ENCODE measurements around the gene OTOP3.

DNA sequence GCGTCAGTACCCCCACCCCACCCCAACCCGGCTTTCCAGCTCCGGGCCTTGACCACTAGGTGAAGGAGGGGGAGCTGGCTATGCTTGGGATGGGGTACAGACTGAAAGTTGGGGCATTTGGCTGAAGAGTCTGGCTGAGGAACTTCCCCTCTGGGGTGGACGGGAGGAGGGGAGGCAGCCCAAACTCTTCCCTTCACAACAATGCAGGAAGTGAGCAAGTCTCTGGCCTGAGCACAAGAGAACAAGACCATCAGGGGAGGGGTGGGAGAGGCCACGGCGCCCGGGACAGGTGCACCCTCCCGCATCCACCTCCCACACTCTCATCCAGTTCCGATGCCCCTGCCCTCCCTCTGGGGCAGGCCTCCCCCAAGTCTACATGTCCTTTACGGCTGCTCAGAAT is 18.3 kb upstream of the OTOP3 start:
- TF ChIP-seq CSDC2 (CRISPR knock-in tag; IDR thresholded peaks at IDR 0.05): no peak
- TF ChIP-seq ZNF8 (CRISPR knock-in tag; IDR thresholded peaks at IDR 0.05): no peak
- TF ChIP-seq ZFP3 (CRISPR knock-in tag; IDR thresholded peaks at IDR 0.05): no peak
